HCT116 (cell line): ENCODE data around the gene ARMC2. TPM values are rescaled to one million over a fixed set of nuclear protein-coding genes. Genes with fewer than 3 reads are reported as not detected.

Experiments
- ATAC-seq: fragments of 200-7000 bp; cut with Tn5 transposase; 2 replicates; pipeline ENCODE4 v1.9.1; 2020; ENCODE audit warnings: mild to moderate bottlenecking, moderate library complexity
- BruUV-seq: library from RNA; stranded (reverse); fragments of 400-500 nt; replicated peaks from 2 replicates; lab custom pipeline; 2021; lab: Mats Ljungman, UMichigan
- CTCF ChIA-PET: fragments of 300-600 bp; sonication (Branson Sonifier 250); formaldehyde crosslinking; loops from one replicate; lab custom pipeline; 2021; ENCODE audit warnings: antibody characterized with exemption; lab: Charles Lee
- POLR2A ChIA-PET: fragments of 300-600, 350-600 bp; sonication (Branson Sonifier 250); formaldehyde crosslinking; loops from one replicate; lab custom pipeline; 2021; ENCODE audit warnings: antibody characterized with exemption; lab: Charles Lee
- RAD21 ChIA-PET, 2 experiments: fragments of 300-600 bp; sonication (Branson Sonifier 250); formaldehyde crosslinking; loops; one replicate each; lab custom pipeline; 2023; ENCODE audit warnings: low total read pairs in 2 of 2; ENCODE audit not compliant: uncharacterized antibody in 2 of 2, unreplicated experiment in 2 of 2, low non-redundant PET in 1 of 2; lab: Charles Lee
- DNase-seq: peaks from one replicate; pipeline ENCODE4 v3.0.0-alpha.2; 2010; ENCODE audit warnings: low read depth, low spot score
- H2AFZ ChIP-seq: fragments of 200-600 bp; shearing (Covaris generic), sonication (generic); 2 replicates; pipeline ENCODE4 v1.6.1; 2017; ENCODE audit warnings: low read depth, mixed run types, mixed read lengths, antibody characterized with exemption, low read length; ENCODE audit not compliant: poor library complexity, severe bottlenecking
- H3K27ac ChIP-seq: 2 replicates; pipeline ENCODE4 v1.5.1; 2012; ENCODE audit warnings: low read depth, low read length
- H3K27me3 ChIP-seq: fragments of 200-600 bp; sonication (generic); 2 replicates; pipeline ENCODE4 v1.6.1; 2016; ENCODE audit warnings: mixed run types, low read length, mixed read lengths; ENCODE audit not compliant: insufficient read depth
- H3K36me3 ChIP-seq, 2 experiments: fragments of 200-500 bp in 1 of 2; fragments of 200-600 bp in 1 of 2; sonication (Bioruptor generic) in 1 of 2; sonication (generic) in 1 of 2; 2 replicates each; pipeline versions ENCODE4 v1.5.1 to v1.6.1; 2014 to 2016; ENCODE audit warnings: low read length in 2 of 2, inconsistent platforms in 1 of 2, mixed read lengths in 1 of 2, mixed run types in 1 of 2; ENCODE audit not compliant: insufficient read depth in 2 of 2, control insufficient read depth in 1 of 2
- H3K4me1 ChIP-seq, 2 experiments: fragments of 200-600 bp in 1 of 2; sonication (generic) in 1 of 2; 2 replicates each; pipeline versions ENCODE4 v1.5.1 to v1.6.1; 2012 to 2017; ENCODE audit warnings: low read length in 2 of 2, inconsistent platforms in 1 of 2, mild to moderate bottlenecking in 1 of 2, mixed read lengths in 1 of 2, mixed run types in 1 of 2, moderate library complexity in 1 of 2; ENCODE audit not compliant: insufficient read depth in 2 of 2, control insufficient read depth in 1 of 2
- H3K4me2 ChIP-seq: fragments of 200-600 bp; sonication (generic); 2 replicates; pipeline ENCODE4 v1.6.1; 2017; ENCODE audit warnings: mixed run types, low read length, mixed read lengths
- H3K4me3 ChIP-seq, 2 experiments: fragments of 200-600 bp in 1 of 2; sonication (generic) in 1 of 2; replicated peaks in 1 of 2; 2 replicates each; pipeline ENCODE4 v1.5.1; 2011 to 2016; ENCODE audit warnings: low read length in 2 of 2, control low read depth in 1 of 2, low read depth in 1 of 2, mild to moderate bottlenecking in 1 of 2, mixed read lengths in 1 of 2, mixed run types in 1 of 2
- H3K79me2 ChIP-seq: fragments of 200-600 bp; sonication (generic); 2 replicates; pipeline ENCODE4 v1.6.1; 2017; ENCODE audit warnings: mild to moderate bottlenecking, mixed run types, low read length, moderate library complexity, mixed read lengths; ENCODE audit not compliant: insufficient read depth
- H3K9ac ChIP-seq: fragments of 200-600 bp; sonication (generic); 2 replicates; pipeline ENCODE4 v1.6.1; 2016; ENCODE audit warnings: low read length, mixed read lengths
- H3K9me2 ChIP-seq: fragments of 200-600 bp; sonication (generic), shearing (Covaris generic); 2 replicates; pipeline ENCODE4 v1.6.1; 2017; ENCODE audit warnings: mixed run types, mild to moderate bottlenecking, moderate library complexity; ENCODE audit not compliant: insufficient read depth
- H3K9me3 ChIP-seq, 2 experiments: fragments of 200-500 bp in 1 of 2; fragments of 200-600 bp in 1 of 2; sonication (Bioruptor generic) in 1 of 2; sonication (generic) in 1 of 2; 2 replicates each; pipeline ENCODE4 v1.6.1; 2014 to 2017; ENCODE audit warnings: low read length in 2 of 2, mixed read lengths in 2 of 2, inconsistent platforms in 1 of 2, low read depth in 1 of 2, mild to moderate bottlenecking in 1 of 2, mixed run types in 1 of 2, moderate library complexity in 1 of 2; ENCODE audit not compliant: control insufficient read depth in 1 of 2, insufficient read depth in 1 of 2
- H4K20me1 ChIP-seq: fragments of 200-600 bp; sonication (generic), shearing (Covaris generic); 2 replicates; pipeline ENCODE4 v1.6.1; 2017; ENCODE audit warnings: mixed run types, mild to moderate bottlenecking, moderate library complexity; ENCODE audit not compliant: insufficient read depth
- CEBPB ChIP-seq: IDR thresholded peaks from 2 replicates; pipeline ENCODE4 v1.6.1; 2012; ENCODE audit warnings: low read depth
- CTCF ChIP-seq, 3 experiments: fragments of 200-600 bp in 1 of 3; sonication (generic) in 1 of 3; IDR thresholded peaks in 2 of 3; conservative IDR thresholded peaks in 1 of 3; 2 replicates each; pipeline ENCODE4 v1.5.1; 2012 to 2017; ENCODE audit warnings: low read depth in 2 of 3, low read length in 2 of 3, antibody characterized with exemption in 1 of 3, borderline replicate concordance in 1 of 3, control low read depth in 1 of 3, mild to moderate bottlenecking in 1 of 3, mixed read lengths in 1 of 3, mixed run types in 1 of 3, moderate library complexity in 1 of 3; ENCODE audit not compliant: insufficient read depth in 1 of 3
- EGR1 ChIP-seq: IDR thresholded peaks from 2 replicates; pipeline ENCODE4 v1.6.1; 2012; ENCODE audit warnings: low read depth
- ELF1 ChIP-seq: IDR thresholded peaks from 2 replicates; pipeline ENCODE4 v1.6.1; 2012; ENCODE audit warnings: low read depth, borderline replicate concordance
- RAD21 ChIP-seq: IDR thresholded peaks from 2 replicates; pipeline ENCODE4 v1.6.1; 2012; ENCODE audit warnings: low read depth, mild to moderate bottlenecking
- REST ChIP-seq: IDR thresholded peaks from 2 replicates; pipeline ENCODE4 v1.6.1; 2012; ENCODE audit warnings: low read depth
- SP1 ChIP-seq: IDR thresholded peaks from 2 replicates; pipeline ENCODE4 v1.6.1; 2012; ENCODE audit warnings: low read depth
- intact Hi-C: fragments of 100-400 bp; cut with micrococcal nuclease; formaldehyde crosslinking; loops from 2 replicates; pipeline ENCODE4 v1.10.0; 2022
- total RNA-seq: library from RNA; stranded (reverse); gene quantifications from one replicate; pipeline ENCODE4 v1.2.1, GENCODE V29; 2021; ENCODE audit not compliant: unreplicated experiment
- TF ChIP-seq, protein P1 (sequence below): IDR thresholded peaks from 2 replicates; pipeline ENCODE4 v1.6.1; 2011; ENCODE audit warnings: mild to moderate bottlenecking, low read length, moderate library complexity; ENCODE audit not compliant: insufficient replicate concordance; ENCODE audit errors: extremely low read depth

Gene ARMC2
- total RNA-seq, 1 experiment from 2014 or later: 3.6 TPM

DNA sequence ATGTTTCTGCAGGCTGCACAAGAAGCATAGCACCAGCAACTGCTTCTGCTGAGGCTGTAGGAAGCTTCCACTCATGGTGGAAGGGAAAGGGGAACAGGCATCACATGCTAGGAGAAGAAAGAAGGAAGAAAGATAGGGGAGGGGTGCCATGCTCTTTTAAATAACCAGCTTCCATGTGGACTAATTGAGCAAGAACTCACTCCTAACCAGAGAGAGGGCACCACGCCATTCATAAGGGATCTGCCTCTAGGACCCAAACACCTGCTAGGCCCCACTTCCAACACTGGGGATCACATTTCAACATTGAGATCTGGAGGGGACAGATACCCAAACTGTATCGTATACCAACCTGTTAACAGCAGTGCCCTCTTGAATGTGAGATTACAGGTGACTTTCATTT, 46.9 kb upstream of the ARMC2 start:
- no peak overlapping the region for H2AFZ ChIP-seq
- DNase-seq: no peak
- no peak overlapping the region for H3K27ac ChIP-seq
- ChIA-PET POLR2A (no interaction called here), RAD21 (no interaction called here), CTCF (no interaction called here)
- H3K9me3 ChIP-seq: no peaks in the 10 kb centered on the region
- H3K27me3 ChIP-seq: 0 out of 2 replicates have a peak, but pooled peaks cover 4% of the 10 kb centered on the region
- H3K9ac ChIP-seq: no peak overlapping the region
- H3K36me3 ChIP-seq: no peaks in the 10 kb centered on the region
- no peak for ATAC-seq
- H3K4me3 ChIP-seq: no peak overlapping the region
- no TSS peak for BruUV-seq
- no peaks in the 10 kb centered on the region for H4K20me1 ChIP-seq
- no peaks in the 10 kb centered on the region for H3K4me1 ChIP-seq
- intact Hi-C loops: no loop called here
- no peak for TF ChIP-seq CTCF (IDR thresholded peaks at IDR 0.05 in 2 of 3, conservative IDR thresholded peaks at IDR 0.05 in 1 of 3; ENCODE audit: borderline replicate concordance in 1 of 3, insufficient read depth in 1 of 3, low read depth in 2 of 3, low read length in 2 of 3)
- TF ChIP-seq ELF1: no peak
- no peak for TF ChIP-seq RAD21
- H3K4me2 ChIP-seq: no peak overlapping the region
- no peaks in the 10 kb centered on the region for H3K79me2 ChIP-seq
- no peaks in the 10 kb centered on the region for H3K9me2 ChIP-seq

DNA sequence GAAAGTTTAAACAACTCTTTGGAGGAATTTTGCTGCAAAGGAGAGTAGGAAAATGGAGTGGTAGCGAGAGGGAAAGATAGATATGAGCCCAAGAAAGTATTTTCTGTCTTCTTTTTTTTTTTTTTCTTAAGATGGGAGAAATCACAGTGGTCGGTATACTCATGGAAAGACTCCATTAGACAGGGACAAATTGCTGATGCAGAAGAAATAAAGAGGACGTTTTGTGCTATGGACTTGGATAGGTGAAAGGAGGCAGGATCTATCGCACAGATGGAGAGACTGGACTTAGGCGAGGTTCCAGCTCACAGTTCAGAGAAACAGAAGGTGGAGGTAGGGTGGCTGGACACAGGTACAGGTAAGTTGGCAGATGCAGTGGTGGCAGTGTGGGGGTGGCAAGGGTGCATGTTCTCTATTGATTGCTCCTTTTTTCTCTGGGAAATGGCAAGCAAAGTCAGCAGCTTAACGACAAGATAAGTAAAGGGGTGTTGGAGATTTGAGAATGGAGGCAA, 44.2 kb upstream of the ARMC2 start:
- RAD21 ChIA-PET: no interaction called here
- H3K9me3 ChIP-seq: no peaks in the 10 kb centered on the region
- ATAC-seq (no peak), DNase-seq (no peak)
- no peak overlapping the region for H3K27ac ChIP-seq
- no peaks in the 10 kb centered on the region for H3K36me3 ChIP-seq
- H3K4me3 ChIP-seq: no peak overlapping the region
- no peaks in the 10 kb centered on the region for H3K9me2 ChIP-seq
- CTCF ChIA-PET: no interaction called here
- no peak overlapping the region for H2AFZ ChIP-seq
- BruUV-seq: no TSS peak
- H3K79me2 ChIP-seq: no peaks in the 10 kb centered on the region
- no peak overlapping the region for H3K9ac ChIP-seq
- H3K4me2 ChIP-seq: no peak overlapping the region
- POLR2A ChIA-PET: no interaction called here
- H3K27me3 ChIP-seq: 0 out of 2 replicates have a peak, but pooled peaks cover 4% of the 10 kb centered on the region
- no peak for TF ChIP-seq REST
- TF ChIP-seq SP1: no peak
- no peak for TF ChIP-seq EGR1
- TF ChIP-seq, protein P1, sequence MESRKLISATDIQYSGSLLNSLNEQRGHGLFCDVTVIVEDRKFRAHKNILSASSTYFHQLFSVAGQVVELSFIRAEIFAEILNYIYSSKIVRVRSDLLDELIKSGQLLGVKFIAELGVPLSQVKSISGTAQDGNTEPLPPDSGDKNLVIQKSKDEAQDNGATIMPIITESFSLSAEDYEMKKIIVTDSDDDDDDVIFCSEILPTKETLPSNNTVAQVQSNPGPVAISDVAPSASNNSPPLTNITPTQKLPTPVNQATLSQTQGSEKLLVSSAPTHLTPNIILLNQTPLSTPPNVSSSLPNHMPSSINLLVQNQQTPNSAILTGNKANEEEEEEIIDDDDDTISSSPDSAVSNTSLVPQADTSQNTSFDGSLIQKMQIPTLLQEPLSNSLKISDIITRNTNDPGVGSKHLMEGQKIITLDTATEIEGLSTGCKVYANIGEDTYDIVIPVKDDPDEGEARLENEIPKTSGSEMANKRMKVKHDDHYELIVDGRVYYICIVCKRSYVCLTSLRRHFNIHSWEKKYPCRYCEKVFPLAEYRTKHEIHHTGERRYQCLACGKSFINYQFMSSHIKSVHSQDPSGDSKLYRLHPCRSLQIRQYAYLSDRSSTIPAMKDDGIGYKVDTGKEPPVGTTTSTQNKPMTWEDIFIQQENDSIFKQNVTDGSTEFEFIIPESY: no peak
- no peak for TF ChIP-seq CEBPB
- TF ChIP-seq CTCF (IDR thresholded peaks at IDR 0.05 in 2 of 3, conservative IDR thresholded peaks at IDR 0.05 in 1 of 3; ENCODE audit: borderline replicate concordance in 1 of 3, insufficient read depth in 1 of 3, low read depth in 2 of 3, low read length in 2 of 3): no peak
- H3K4me1 ChIP-seq: no peaks in the 10 kb centered on the region
- no peaks in the 10 kb centered on the region for H4K20me1 ChIP-seq
- intact Hi-C loops: no loop called here
